SJCRH30 (cell line): ENCODE data around the gene PIGV. TPM values are rescaled to one million over a fixed set of nuclear protein-coding genes. Genes with fewer than 3 reads are reported as not detected.
"Not testable (repeated sequence)": the region's sequence is repeated elsewhere in the genome, so short reads cannot be mapped to it uniquely, and the experiment has no call there.

Experiments
- DNase-seq, 2 experiments: peaks; one replicate each; pipeline ENCODE4 v3.0.0-alpha.2; 2015 to 2020
- H3K27ac ChIP-seq: fragments of 250-450 bp; sonication (Bioruptor Pico); 2 replicates; pipeline ENCODE4 v1.5.1; 2020; ENCODE audit warnings: mild to moderate bottlenecking, moderate library complexity
- H3K27me3 ChIP-seq: fragments of 250-450 bp; sonication (Bioruptor Pico); 2 replicates; pipeline ENCODE4 v1.5.1; 2020; ENCODE audit warnings: mild to moderate bottlenecking, moderate library complexity
- H3K36me3 ChIP-seq: fragments of 250-450 bp; sonication (Bioruptor Pico); 2 replicates; pipeline ENCODE4 v1.5.1; 2020; ENCODE audit warnings: mild to moderate bottlenecking, moderate library complexity
- H3K4me1 ChIP-seq: fragments of 250-450 bp; sonication (Bioruptor Pico); 2 replicates; pipeline ENCODE4 v1.5.1; 2020; ENCODE audit warnings: mild to moderate bottlenecking, moderate library complexity
- H3K4me3 ChIP-seq: fragments of 250-450 bp; sonication (Bioruptor Pico); 2 replicates; pipeline ENCODE4 v1.5.1; 2020; ENCODE audit warnings: mild to moderate bottlenecking, moderate library complexity
- H3K9me3 ChIP-seq: fragments of 250-450 bp; sonication (Bioruptor Pico); replicated peaks from 2 replicates; pipeline ENCODE4 v1.5.1; 2020; ENCODE audit warnings: mild to moderate bottlenecking, moderate library complexity
- total RNA-seq: library from RNA; depleted of rRNA; stranded (reverse); fragments of >200 nt; shearing (Covaris generic); gene quantifications from 2 replicates; pipeline ENCODE4 v1.2.3, GENCODE V29; 2014

Gene PIGV
- total RNA-seq, 1 experiment from 2014 or later: 5.8 TPM

GRCh38 chr1:26797627-26798026 is 9.9 kb downstream of the PIGV start:
- Histone ChIP-seq H3K9me3 (no peaks in the 10 kb centered on the region), H3K27ac (no peak overlapping the region), H3K4me1 (peaks cover 18% of the 10 kb centered on the region), H3K36me3 (no peaks in the 10 kb centered on the region), H3K27me3 (no peaks in the 10 kb centered on the region), H3K4me3 (no peak overlapping the region)
- no peak for DNase-seq

- DNase-seq: peak; percentile 52 to 75
- Histone ChIP-seq H3K4me1 (peaks cover 18% of the 10 kb centered on the region), H3K27ac (peak overlapping the region; percentile 25), H3K4me3 (no peak overlapping the region), H3K9me3 (no peaks in the 10 kb centered on the region), H3K27me3 (no peaks in the 10 kb centered on the region), H3K36me3 (no peaks in the 10 kb centered on the region)
Measured at GRCh38 chr1:26799479-26800142, 11.9 kb downstream of the PIGV start.

GRCh38 chr1:26803932-26804331 is 16.2 kb downstream of the PIGV start:
- H3K27ac ChIP-seq, H3K27me3 ChIP-seq, DNase-seq, H3K9me3 ChIP-seq, H3K36me3 ChIP-seq, H3K4me3 ChIP-seq: not testable (repeated sequence)
- H3K4me1 ChIP-seq: peaks cover 18% of the 10 kb centered on the region

GRCh38 chr1:26810105-26810504 is 22.4 kb downstream of the PIGV start:
- H3K4me1 ChIP-seq, H3K4me3 ChIP-seq, H3K27ac ChIP-seq, H3K36me3 ChIP-seq, H3K27me3 ChIP-seq, H3K9me3 ChIP-seq: not testable (repeated sequence)
- peak; percentile 77 to 90 for DNase-seq

- H3K27ac ChIP-seq: no peak overlapping the region
- no peaks in the 10 kb centered on the region for H3K4me1 ChIP-seq
- H3K4me3 ChIP-seq: no peak overlapping the region
- H3K27me3 ChIP-seq: no peaks in the 10 kb centered on the region
- no peaks in the 10 kb centered on the region for H3K36me3 ChIP-seq
- no peak for DNase-seq
- H3K9me3 ChIP-seq: no peaks in the 10 kb centered on the region
Measured at GRCh38 chr1:26811057-26811456, 23.3 kb downstream of the PIGV start.

GRCh38 chr1:26811708-26812107 is 24.0 kb downstream of the PIGV start:
- Histone ChIP-seq H3K9me3 (no peaks in the 10 kb centered on the region), H3K36me3 (no peaks in the 10 kb centered on the region), H3K4me1 (no peaks in the 10 kb centered on the region), H3K27me3 (no peaks in the 10 kb centered on the region), H3K27ac (no peak overlapping the region), H3K4me3 (no peak overlapping the region)
- no peak for DNase-seq

- no peak for DNase-seq
- Histone ChIP-seq H3K27ac (no peak overlapping the region), H3K4me1 (no peaks in the 10 kb centered on the region), H3K9me3 (no peaks in the 10 kb centered on the region), H3K4me3 (no peak overlapping the region), H3K27me3 (no peaks in the 10 kb centered on the region), H3K36me3 (no peaks in the 10 kb centered on the region)
Measured at GRCh38 chr1:26814377-26814776, 26.6 kb downstream of the PIGV start.

GRCh38 chr1:26814893-26815292 is 27.1 kb downstream of the PIGV start:
- no peaks in the 10 kb centered on the region for H3K36me3 ChIP-seq

GRCh38 chr1:26820784-26821269 is 33.1 kb downstream of the PIGV start:
- H3K9me3 ChIP-seq: no peaks in the 10 kb centered on the region
- H3K36me3 ChIP-seq: no peaks in the 10 kb centered on the region
- no peak overlapping the region for H3K27ac ChIP-seq
- H3K4me1 ChIP-seq: peaks cover 4% of the 10 kb centered on the region; the same call in 1 of the 2 replicates
- 0 out of 2 replicates have a peak, but pooled peaks cover 6% of the 10 kb centered on the region for H3K27me3 ChIP-seq
- H3K4me3 ChIP-seq: no peak overlapping the region
- no peak for DNase-seq

More at GRCh38 chr1:26814893-26815292, 27.1 kb downstream of the PIGV start:
- Histone ChIP-seq H3K9me3 (no peaks in the 10 kb centered on the region), H3K4me3 (no peak overlapping the region), H3K27me3 (no peaks in the 10 kb centered on the region), H3K4me1 (no peaks in the 10 kb centered on the region), H3K27ac (no peak overlapping the region)
- DNase-seq: no peak

- Histone ChIP-seq H3K36me3 (no peaks in the 10 kb centered on the region), H3K4me1 (peaks cover 9% of the 10 kb centered on the region; the same call in 1 of the 2 replicates), H3K9me3 (no peaks in the 10 kb centered on the region), H3K27me3 (0 out of 2 replicates have a peak, but pooled peaks cover 6% of the 10 kb centered on the region), H3K27ac (no peak overlapping the region), H3K4me3 (no peak overlapping the region)
- no peak for DNase-seq
Measured at GRCh38 chr1:26822737-26823395, 35.1 kb downstream of the PIGV start.

GRCh38 chr1:26824731-26825130 is 37.0 kb downstream of the PIGV start:
- no peak overlapping the region for H3K4me3 ChIP-seq
- H3K27ac ChIP-seq: no peak overlapping the region
- H3K9me3 ChIP-seq: no peaks in the 10 kb centered on the region
- H3K36me3 ChIP-seq: peaks cover 5% of the 10 kb centered on the region; the same call in 1 of the 2 replicates
- H3K4me1 ChIP-seq: peaks cover 9% of the 10 kb centered on the region; the same call in 1 of the 2 replicates
- no peak for DNase-seq
- 0 out of 2 replicates have a peak, but pooled peaks cover 6% of the 10 kb centered on the region for H3K27me3 ChIP-seq

- Histone ChIP-seq H3K36me3 (peaks cover 7% of the 10 kb centered on the region; the same call in 1 of the 2 replicates), H3K27me3 (0 out of 2 replicates have a peak, but pooled peaks cover 6% of the 10 kb centered on the region), H3K4me1 (peaks cover 9% of the 10 kb centered on the region; the same call in 1 of the 2 replicates), H3K9me3 (no peaks in the 10 kb centered on the region), H3K27ac (peak within 1 kb of the TSS; percentile 28; the same call in 1 of the 2 replicates), H3K4me3 (peak within 1 kb of the TSS; percentile 78)
- peak; percentile 63 to 79 for DNase-seq
Measured at GRCh38 chr1:26826261-26827105, 38.7 kb downstream of the PIGV start, which contains the start of gene ZDHHC18. Gene ZDHHC18 (plus strand): TSS chr1:26826688. CDS start chr1:26826805, 117 bp downstream.

- Histone ChIP-seq H3K27me3 (0 out of 2 replicates have a peak, but pooled peaks cover 6% of the 10 kb centered on the region), H3K4me1 (peaks cover 9% of the 10 kb centered on the region; the same call in 1 of the 2 replicates), H3K4me3 (peak overlapping the region; percentile 78), H3K27ac (peak overlapping the region; percentile 28; the same call in 1 of the 2 replicates), H3K36me3 (peaks cover 7% of the 10 kb centered on the region; the same call in 1 of the 2 replicates), H3K9me3 (no peaks in the 10 kb centered on the region)
- peak in 1 of 2 experiments; percentile 30 for DNase-seq
Measured at GRCh38 chr1:26827106-26827604, 39.4 kb downstream of the PIGV start.

GRCh38 chr1:26827663-26828062 is 39.9 kb downstream of the PIGV start:
- peak overlapping the region; percentile 78 for H3K4me3 ChIP-seq
- peaks cover 9% of the 10 kb centered on the region; the same call in 1 of the 2 replicates for H3K4me1 ChIP-seq
- H3K27me3 ChIP-seq: 0 out of 2 replicates have a peak, but pooled peaks cover 6% of the 10 kb centered on the region
- H3K9me3 ChIP-seq: no peaks in the 10 kb centered on the region
- peak overlapping the region; percentile 28; the same call in 1 of the 2 replicates for H3K27ac ChIP-seq
- peak; percentile 61 to 68 for DNase-seq
- peaks cover 11% of the 10 kb centered on the region for H3K36me3 ChIP-seq
